CD4-positive, alpha-beta T cell (primary cell): ENCODE results near the gene PCGF3. TPM values are rescaled to one million over a fixed set of nuclear protein-coding genes. Genes with fewer than 3 reads are reported as not detected.
A peak's percentile ranks its signal among the peaks of the same experiment; 100 is the strongest.

Experiments
- ATAC-seq: fragments of 200-7000 bp; cut with Tn5 transposase; one replicate; pipeline ENCODE4 v1.10.0; 2022; ENCODE audit warnings: mild to moderate bottlenecking; ENCODE audit not compliant: poor library complexity
- CTCF ChIA-PET: fragments of 350-600 bp; sonication (Branson Sonifier 250); formaldehyde crosslinking; loops from one replicate; lab custom pipeline; 2021; ENCODE audit warnings: antibody characterized with exemption, inconsistent platforms; lab: Charles Lee
- POLR2A ChIA-PET: fragments of 350-600 bp; sonication (Branson Sonifier 250); formaldehyde crosslinking; loops from one replicate; lab custom pipeline; 2021; ENCODE audit warnings: antibody characterized with exemption, inconsistent platforms; lab: Charles Lee
- DNase-seq, 14 experiments: peaks; one replicate each; pipeline ENCODE4 v3.0.0-alpha.2; 2013 to 2020; ENCODE audit warnings: mixed read lengths in 2 of 14
- H3K27ac ChIP-seq, 2 donors: one replicate each; pipeline versions ENCODE4 v1.5.1 to v1.7.0; 2013; ENCODE audit warnings: low read length in 2 of 2, low read depth in 1 of 2, mild to moderate bottlenecking in 1 of 2
- H3K27me3 ChIP-seq, 2 experiments: 1 replicate in 1 of 2; 2 replicates in 1 of 2; pipeline versions ENCODE4 v1.6.1 to v1.7.0; 2013; ENCODE audit warnings: low read length in 2 of 2, control low read depth in 1 of 2, mild to moderate bottlenecking in 1 of 2, moderate library complexity in 1 of 2; ENCODE audit not compliant: insufficient read depth in 2 of 2, control insufficient read depth in 1 of 2
- H3K36me3 ChIP-seq: one replicate; pipeline ENCODE4 v1.6.1; 2013; ENCODE audit warnings: low read length, control low read depth; ENCODE audit not compliant: insufficient read depth
- H3K4me1 ChIP-seq: one replicate; pipeline ENCODE4 v1.6.1; 2013; ENCODE audit warnings: low read length, control low read depth; ENCODE audit not compliant: insufficient read depth
- H3K4me3 ChIP-seq: one replicate; pipeline ENCODE4 v1.5.1; 2013; ENCODE audit warnings: mild to moderate bottlenecking, low read length, moderate library complexity
- H3K9me3 ChIP-seq, 2 experiments: 1 replicate in 1 of 2; 2 replicates in 1 of 2; pipeline versions ENCODE4 v1.6.1 to v1.7.0; 2013; ENCODE audit warnings: low read length in 2 of 2, mild to moderate bottlenecking in 2 of 2, control low read depth in 1 of 2, moderate library complexity in 1 of 2; ENCODE audit not compliant: control insufficient read depth in 1 of 2, insufficient read depth in 1 of 2
- H3K27ac Mint-ChIP-seq: one replicate; pipeline ENCODE4 v1.8.0; 2020; ENCODE audit warnings: mixed read lengths
- H3K27me3 Mint-ChIP-seq: one replicate; pipeline ENCODE4 v1.8.0; 2021; ENCODE audit warnings: mixed read lengths
- H3K36me3 Mint-ChIP-seq: one replicate; pipeline ENCODE4 v1.8.0; 2021; ENCODE audit warnings: low read depth, mixed read lengths
- H3K4me1 Mint-ChIP-seq: one replicate; pipeline ENCODE4 v1.8.0; 2021; ENCODE audit warnings: low read depth, mixed read lengths
- H3K4me3 Mint-ChIP-seq: one replicate; pipeline ENCODE4 v1.8.0; 2020; ENCODE audit warnings: mild to moderate bottlenecking, mixed read lengths
- H3K9me3 Mint-ChIP-seq: one replicate; pipeline ENCODE4 v1.8.0; 2020; ENCODE audit warnings: mixed read lengths
- CTCF ChIP-seq: fragments of 200-600 bp; IDR thresholded peaks from one replicate; pipeline ENCODE4 v1.8.0; 2022; ENCODE audit warnings: antibody characterized with exemption, mild to moderate bottlenecking
- intact Hi-C, 2 experiments: fragments of 100-400 bp; cut with DNase I in 1 of 2; cut with micrococcal nuclease in 1 of 2; formaldehyde crosslinking; loops; one replicate each; pipeline versions ENCODE4 v1.15.1 to v1.9.0; 2023 to 2025; cut with DNase I, micrococcal nuclease
- total RNA-seq, 174 experiments: library from RNA in 2 of 174; stranded (reverse) in 2 of 174; gene quantifications; one replicate each; pipeline ENCODE4 v1.2.3 and lab custom pipeline; 2021 to 2026

Gene PCGF3
- total RNA-seq, 2 experiments from 2014 or later, result 45.1 to 48.6 TPM

GRCh38 chr4:762211-763190 lies 56.9 kb downstream of the PCGF3 start:
- CTCF ChIA-PET, result no interaction called here
- Histone ChIP-seq H3K36me3 (peaks cover 38% of the 10 kb centered on the region), H3K27me3 (no peaks in the 10 kb centered on the region), H3K27ac (no peak overlapping the region), H3K9me3 (peaks cover 0 to 20% of the 10 kb centered on the region in 2 experiments), H3K4me3 (no peak overlapping the region), H3K4me1 (peaks cover 20% of the 10 kb centered on the region)
- Mint-ChIP-seq H3K36me3 (peaks cover 69% of the 10 kb centered on the region), H3K27ac (peak overlapping the region; percentile 42), H3K9me3 (no peaks in the 10 kb centered on the region), H3K4me1 (peaks cover 22% of the 10 kb centered on the region), H3K27me3 (no peaks in the 10 kb centered on the region), H3K4me3 (no peak overlapping the region)
- no peak for ATAC-seq
- TF ChIP-seq CTCF, result no peak
- POLR2A ChIA-PET, result interaction anchor here (1.2 kb wide), 1 partner anchor 19 kb away, joined by 3 read pairs; no protein-coding TSS in a partner anchor
- intact Hi-C loops, result no loop called here
- no peak for DNase-seq

- TF ChIP-seq CTCF, result no peak
- H3K9me3 ChIP-seq, result peaks cover 0 to 20% of the 10 kb centered on the region in 2 experiments
- Mint-ChIP-seq H3K27me3 (no peaks in the 10 kb centered on the region), H3K4me3 (no peak overlapping the region), H3K4me1 (peaks cover 25% of the 10 kb centered on the region), H3K36me3 (peaks cover 74% of the 10 kb centered on the region), H3K27ac (peak overlapping the region; percentile 7), H3K9me3 (no peaks in the 10 kb centered on the region)
- no peak overlapping the region for H3K27ac ChIP-seq
- H3K4me1 ChIP-seq, result peaks cover 20% of the 10 kb centered on the region
- ChIA-PET POLR2A (interaction anchor here (1.2 kb wide), 1 partner anchor 18 kb away, joined by 3 read pairs; no protein-coding TSS in a partner anchor), CTCF (no interaction called here)
- no peak for ATAC-seq
- no peak for DNase-seq
- H3K27me3 ChIP-seq, result no peaks in the 10 kb centered on the region
- intact Hi-C loops, result no loop called here
- no peak overlapping the region for H3K4me3 ChIP-seq
- peaks cover 42% of the 10 kb centered on the region for H3K36me3 ChIP-seq
Observed at GRCh38 chr4:763191-763810, 57.7 kb downstream of the PCGF3 start.

- no peak overlapping the region for H3K27ac Mint-ChIP-seq
- no peak for TF ChIP-seq CTCF
- H3K9me3 Mint-ChIP-seq, result no peaks in the 10 kb centered on the region
- ChIA-PET POLR2A (no interaction called here), CTCF (no interaction called here)
- intact Hi-C loops, result no loop called here
- Histone ChIP-seq H3K27me3 (no peaks in the 10 kb centered on the region), H3K36me3 (peaks cover 49% of the 10 kb centered on the region), H3K4me1 (peaks cover 21% of the 10 kb centered on the region), H3K27ac (no peak overlapping the region), H3K4me3 (no peak overlapping the region), H3K9me3 (peaks cover 0 to 20% of the 10 kb centered on the region in 2 experiments)
- peaks cover 76% of the 10 kb centered on the region for H3K36me3 Mint-ChIP-seq
- no peaks in the 10 kb centered on the region for H3K27me3 Mint-ChIP-seq
- DNase-seq (peak in 1 of 14 experiments; percentile 33), ATAC-seq (no peak)
- H3K4me3 Mint-ChIP-seq, result no peak overlapping the region
- peaks cover 25% of the 10 kb centered on the region for H3K4me1 Mint-ChIP-seq
Observed at GRCh38 chr4:763922-764321, 58.3 kb downstream of the PCGF3 start.
